HL-60 (cell line): ENCODE results near the gene PCGF3.

Experiments
- DNase-seq, 2 experiments: peaks; one replicate each; pipeline ENCODE4 v3.0.0-alpha.2; 2010 to 2020; ENCODE audit warnings: low read depth in 1 of 2, low spot score in 1 of 2
- H3K27ac ChIP-seq: fragments of 250-450 bp; sonication (Bioruptor Pico); replicated peaks from 2 replicates; pipeline ENCODE4 v1.5.1; 2020; ENCODE audit warnings: mild to moderate bottlenecking, moderate library complexity
- H3K27me3 ChIP-seq: fragments of 250-450 bp; sonication (Bioruptor Pico); 2 replicates; pipeline ENCODE4 v1.5.1; 2021; ENCODE audit warnings: mild to moderate bottlenecking, moderate library complexity; ENCODE audit not compliant: insufficient read depth, poor library complexity, severe bottlenecking
- H3K4me3 ChIP-seq: replicated peaks from 2 replicates; pipeline ENCODE4 v1.5.1; 2011; ENCODE audit warnings: mild to moderate bottlenecking, control low read depth, low read length; ENCODE audit not compliant: insufficient read depth
- GABPA ChIP-seq: IDR thresholded peaks from 2 replicates; pipeline ENCODE4 v1.6.1; 2012; ENCODE audit warnings: low read depth
- POLR2AphosphoS5 ChIP-seq: IDR thresholded peaks from 2 replicates; pipeline ENCODE4 v1.6.1; 2012; ENCODE audit warnings: low read depth
- SPI1 ChIP-seq: IDR thresholded peaks from 2 replicates; pipeline ENCODE4 v1.6.1; 2012; ENCODE audit warnings: low read depth, mild to moderate bottlenecking, borderline replicate concordance
- TF ChIP-seq, protein P1 (sequence below): IDR thresholded peaks from one replicate; pipeline ENCODE4 v1.5.1; 2011; ENCODE audit warnings: low read length, control low read depth, inconsistent platforms; ENCODE audit not compliant: insufficient read depth
- TF ChIP-seq, protein P2 (sequence below): IDR thresholded peaks from 2 replicates; pipeline ENCODE4 v1.6.1; 2012; ENCODE audit warnings: low read depth; ENCODE audit not compliant: insufficient replicate concordance

PCGF3 gene

DNA sequence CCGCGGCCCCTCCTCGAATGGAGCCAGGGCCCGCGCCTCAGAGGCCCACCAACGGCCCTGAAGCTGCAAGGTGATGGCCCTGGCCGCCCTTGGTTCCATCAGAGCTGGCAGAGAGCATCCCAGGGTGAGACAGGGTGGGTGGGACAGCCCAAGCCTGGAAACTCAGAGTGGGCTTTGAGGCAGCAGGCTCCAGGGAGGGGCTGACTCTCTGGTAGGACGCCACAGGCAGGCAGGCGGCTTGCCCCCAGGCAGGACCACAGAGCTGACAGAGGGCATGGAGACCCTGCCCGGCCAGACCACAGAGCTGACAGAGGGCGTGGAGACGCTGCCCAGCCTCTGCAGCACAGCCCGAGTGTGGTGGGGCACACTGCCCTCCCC lies 26.5 kb upstream of the PCGF3 start:
- no peak overlapping the region for H3K27ac ChIP-seq

DNA sequence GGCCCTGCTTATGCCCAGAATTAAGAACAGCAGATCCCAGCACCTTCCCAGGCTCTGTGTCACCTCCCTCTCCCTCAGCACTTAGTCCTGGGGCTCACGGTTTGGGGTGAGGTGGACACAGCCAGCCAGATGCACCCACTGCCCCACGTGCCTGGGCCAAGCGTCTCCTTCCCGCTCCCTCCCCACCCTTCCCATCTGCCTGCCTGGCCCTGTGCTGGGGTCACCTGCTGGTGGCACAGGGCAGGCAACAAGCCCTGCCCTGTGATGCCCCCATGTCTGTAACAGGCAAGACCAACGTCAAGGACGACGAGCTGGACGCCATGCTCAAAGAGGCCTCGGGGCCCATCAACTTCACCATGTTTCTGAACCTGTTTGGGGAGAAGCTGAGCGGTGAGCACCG lies 26.0 kb upstream of the PCGF3 start:
- H3K4me3 ChIP-seq, result no peak overlapping the region
- TF ChIP-seq GABPA, result no peak
- TF ChIP-seq, protein P1, sequence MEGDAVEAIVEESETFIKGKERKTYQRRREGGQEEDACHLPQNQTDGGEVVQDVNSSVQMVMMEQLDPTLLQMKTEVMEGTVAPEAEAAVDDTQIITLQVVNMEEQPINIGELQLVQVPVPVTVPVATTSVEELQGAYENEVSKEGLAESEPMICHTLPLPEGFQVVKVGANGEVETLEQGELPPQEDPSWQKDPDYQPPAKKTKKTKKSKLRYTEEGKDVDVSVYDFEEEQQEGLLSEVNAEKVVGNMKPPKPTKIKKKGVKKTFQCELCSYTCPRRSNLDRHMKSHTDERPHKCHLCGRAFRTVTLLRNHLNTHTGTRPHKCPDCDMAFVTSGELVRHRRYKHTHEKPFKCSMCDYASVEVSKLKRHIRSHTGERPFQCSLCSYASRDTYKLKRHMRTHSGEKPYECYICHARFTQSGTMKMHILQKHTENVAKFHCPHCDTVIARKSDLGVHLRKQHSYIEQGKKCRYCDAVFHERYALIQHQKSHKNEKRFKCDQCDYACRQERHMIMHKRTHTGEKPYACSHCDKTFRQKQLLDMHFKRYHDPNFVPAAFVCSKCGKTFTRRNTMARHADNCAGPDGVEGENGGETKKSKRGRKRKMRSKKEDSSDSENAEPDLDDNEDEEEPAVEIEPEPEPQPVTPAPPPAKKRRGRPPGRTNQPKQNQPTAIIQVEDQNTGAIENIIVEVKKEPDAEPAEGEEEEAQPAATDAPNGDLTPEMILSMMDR, result no peak
- TF ChIP-seq POLR2AphosphoS5, result no peak
- TF ChIP-seq, protein P2, sequence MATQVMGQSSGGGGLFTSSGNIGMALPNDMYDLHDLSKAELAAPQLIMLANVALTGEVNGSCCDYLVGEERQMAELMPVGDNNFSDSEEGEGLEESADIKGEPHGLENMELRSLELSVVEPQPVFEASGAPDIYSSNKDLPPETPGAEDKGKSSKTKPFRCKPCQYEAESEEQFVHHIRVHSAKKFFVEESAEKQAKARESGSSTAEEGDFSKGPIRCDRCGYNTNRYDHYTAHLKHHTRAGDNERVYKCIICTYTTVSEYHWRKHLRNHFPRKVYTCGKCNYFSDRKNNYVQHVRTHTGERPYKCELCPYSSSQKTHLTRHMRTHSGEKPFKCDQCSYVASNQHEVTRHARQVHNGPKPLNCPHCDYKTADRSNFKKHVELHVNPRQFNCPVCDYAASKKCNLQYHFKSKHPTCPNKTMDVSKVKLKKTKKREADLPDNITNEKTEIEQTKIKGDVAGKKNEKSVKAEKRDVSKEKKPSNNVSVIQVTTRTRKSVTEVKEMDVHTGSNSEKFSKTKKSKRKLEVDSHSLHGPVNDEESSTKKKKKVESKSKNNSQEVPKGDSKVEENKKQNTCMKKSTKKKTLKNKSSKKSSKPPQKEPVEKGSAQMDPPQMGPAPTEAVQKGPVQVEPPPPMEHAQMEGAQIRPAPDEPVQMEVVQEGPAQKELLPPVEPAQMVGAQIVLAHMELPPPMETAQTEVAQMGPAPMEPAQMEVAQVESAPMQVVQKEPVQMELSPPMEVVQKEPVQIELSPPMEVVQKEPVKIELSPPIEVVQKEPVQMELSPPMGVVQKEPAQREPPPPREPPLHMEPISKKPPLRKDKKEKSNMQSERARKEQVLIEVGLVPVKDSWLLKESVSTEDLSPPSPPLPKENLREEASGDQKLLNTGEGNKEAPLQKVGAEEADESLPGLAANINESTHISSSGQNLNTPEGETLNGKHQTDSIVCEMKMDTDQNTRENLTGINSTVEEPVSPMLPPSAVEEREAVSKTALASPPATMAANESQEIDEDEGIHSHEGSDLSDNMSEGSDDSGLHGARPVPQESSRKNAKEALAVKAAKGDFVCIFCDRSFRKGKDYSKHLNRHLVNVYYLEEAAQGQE, result no peak
- no peak for TF ChIP-seq SPI1
- no peak for DNase-seq
- peaks cover 3% of the 10 kb centered on the region for H3K27me3 ChIP-seq
- H3K27ac ChIP-seq, result no peak overlapping the region

More for the DNA sequence above, 26.5 kb upstream of the PCGF3 start:
- no peak overlapping the region for H3K4me3 ChIP-seq
- TF ChIP-seq GABPA, result no peak
- no peak for TF ChIP-seq SPI1
- TF ChIP-seq, protein P2, result no peak
- TF ChIP-seq, protein P1, result no peak
- TF ChIP-seq POLR2AphosphoS5, result no peak
- H3K27me3 ChIP-seq, result peaks cover 3% of the 10 kb centered on the region
- DNase-seq, result no peak

DNA sequence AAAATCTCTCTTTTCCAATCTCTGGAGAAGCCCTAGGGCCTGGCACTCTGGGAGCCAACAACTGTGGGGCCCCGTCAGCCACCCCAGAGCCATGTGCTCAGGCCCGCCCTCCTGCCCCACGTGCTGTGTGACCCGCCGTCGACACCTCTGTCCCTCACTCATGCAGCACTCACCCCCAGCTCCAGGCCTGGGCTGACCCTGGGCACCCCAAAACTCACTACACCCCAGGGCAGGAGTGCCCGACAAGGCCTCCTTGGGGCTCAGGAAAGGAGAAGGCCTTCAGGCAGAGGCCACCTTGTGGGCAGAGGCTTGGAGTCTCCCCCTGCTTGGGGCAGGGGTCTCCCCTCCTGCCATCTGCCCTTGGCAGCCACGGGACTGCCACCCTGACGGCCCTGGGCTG lies 25.5 kb upstream of the PCGF3 start:
- TF ChIP-seq GABPA (no peak), SPI1 (no peak), POLR2AphosphoS5 (no peak)
- TF ChIP-seq, protein P2, result no peak
- TF ChIP-seq, protein P1, result no peak
- Histone ChIP-seq H3K27me3 (peaks cover 3% of the 10 kb centered on the region), H3K27ac (no peak overlapping the region), H3K4me3 (no peak overlapping the region)
- DNase-seq, result no peak
